GM19035 (cell line): Measurements from ENCODE around the gene PALD1.
"Not testable (repeated sequence)": the region's sequence is repeated elsewhere in the genome, so short reads cannot be mapped to it uniquely, and the experiment has no call there.

Source experiments
- ATAC-seq: cut with Tn5 transposase; IDR thresholded peaks from one replicate; pipeline ENCODE4 v1.9.1; 2021; ENCODE audit not compliant: unreplicated experiment

The PALD1 gene

DNA sequence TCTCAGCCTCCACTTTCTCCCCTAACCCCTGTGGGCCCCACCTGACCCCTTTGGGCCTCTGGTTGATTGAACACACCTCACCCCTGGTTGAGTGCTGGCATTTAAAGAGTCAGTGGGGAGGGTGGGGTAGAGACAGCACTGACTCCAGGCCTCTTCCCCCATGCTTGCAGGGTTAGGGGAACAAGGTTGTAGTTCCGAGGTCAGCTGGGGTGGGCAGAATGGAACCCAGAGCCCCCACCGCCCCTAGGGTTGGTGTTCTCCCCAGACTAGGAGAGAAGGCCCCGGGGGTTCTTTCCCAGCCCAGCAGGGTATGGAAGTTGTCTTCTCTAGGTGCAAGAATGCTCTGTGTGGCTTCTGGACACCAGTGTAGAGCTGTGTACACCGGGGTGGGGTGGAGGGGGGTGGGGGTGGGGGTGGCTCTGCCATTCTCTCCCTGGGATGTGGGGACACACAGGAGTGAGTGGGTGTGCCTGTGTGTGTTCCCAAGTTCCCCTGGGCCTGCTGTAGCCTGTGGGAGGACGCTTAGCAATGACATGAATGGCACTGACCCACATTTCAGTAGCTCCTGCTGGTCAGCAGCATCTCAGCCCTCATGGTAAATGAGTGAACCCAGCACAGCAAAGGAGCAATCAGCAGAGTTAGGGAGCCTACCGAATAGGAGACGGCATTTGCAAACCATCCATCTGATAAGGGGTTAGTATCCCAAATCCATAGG is 90.4 kb downstream of the PALD1 start:
- no peak for ATAC-seq

DNA sequence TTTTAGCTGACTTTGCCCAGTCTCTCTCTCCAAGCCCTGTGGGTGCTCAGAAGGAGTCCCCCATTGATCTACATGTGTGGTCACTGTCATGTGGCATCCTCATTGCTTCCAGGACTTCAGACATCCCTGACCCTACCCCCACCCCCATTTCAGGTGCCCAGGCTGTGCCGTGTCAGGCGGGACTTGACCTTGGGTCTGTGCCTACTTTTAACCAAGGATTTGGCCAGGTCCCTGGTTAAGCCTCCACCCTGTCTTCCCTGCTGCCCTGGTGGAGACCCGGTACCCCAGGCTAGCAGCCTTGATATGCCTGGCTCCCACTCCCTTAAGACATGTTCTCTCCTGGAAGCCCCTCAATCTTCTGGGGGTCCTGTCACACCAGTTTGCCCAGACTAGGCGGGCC is 92.7 kb downstream of the PALD1 start:
- ATAC-seq: no peak

GRCh38 chr10:70571636-70572439 is 93.3 kb downstream of the PALD1 start:
- no peak for ATAC-seq

DNA sequence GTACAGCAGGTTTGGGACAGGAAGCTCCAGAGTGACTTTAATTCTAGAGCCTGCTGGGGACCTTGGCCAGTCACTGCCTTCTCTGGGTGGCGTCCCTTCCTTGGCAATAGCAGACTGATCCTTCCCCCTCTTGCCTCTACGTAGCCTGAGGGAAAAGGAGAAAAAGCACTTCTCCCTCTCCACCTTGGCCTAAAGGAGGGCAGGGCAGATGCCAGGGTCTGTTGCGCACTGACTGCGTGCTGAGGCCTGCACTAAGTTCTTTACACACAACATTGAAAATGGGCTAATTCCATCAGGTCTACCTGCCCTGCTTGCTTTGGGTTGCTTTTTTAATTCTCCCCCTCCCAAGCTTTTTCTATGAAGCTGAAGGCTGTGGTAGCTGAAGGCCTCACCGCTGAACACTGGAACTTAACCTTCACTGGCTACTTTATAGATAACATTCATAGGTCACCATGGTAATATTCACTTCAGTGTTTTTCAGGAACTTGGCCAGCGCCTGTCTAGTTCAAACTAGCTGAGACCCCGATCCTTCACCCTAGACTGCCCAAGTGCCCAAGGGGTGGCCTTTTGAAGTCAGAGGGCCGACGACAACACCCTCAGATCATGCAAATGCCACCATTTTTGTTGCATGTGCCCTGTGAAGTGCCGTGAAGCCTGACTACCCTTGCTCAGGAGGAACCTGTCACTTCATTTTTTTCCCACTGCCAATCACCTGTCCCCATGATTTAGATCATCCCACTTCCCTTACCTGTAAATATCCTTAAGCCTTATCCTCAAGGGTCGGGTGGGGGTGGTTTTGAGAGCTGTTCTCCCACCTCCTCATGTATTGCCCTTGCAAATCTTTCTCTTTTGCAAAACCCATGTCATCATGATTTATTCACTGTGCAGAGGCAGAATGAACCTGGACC is 95.3 kb downstream of the PALD1 start:
- no peak for ATAC-seq

DNA sequence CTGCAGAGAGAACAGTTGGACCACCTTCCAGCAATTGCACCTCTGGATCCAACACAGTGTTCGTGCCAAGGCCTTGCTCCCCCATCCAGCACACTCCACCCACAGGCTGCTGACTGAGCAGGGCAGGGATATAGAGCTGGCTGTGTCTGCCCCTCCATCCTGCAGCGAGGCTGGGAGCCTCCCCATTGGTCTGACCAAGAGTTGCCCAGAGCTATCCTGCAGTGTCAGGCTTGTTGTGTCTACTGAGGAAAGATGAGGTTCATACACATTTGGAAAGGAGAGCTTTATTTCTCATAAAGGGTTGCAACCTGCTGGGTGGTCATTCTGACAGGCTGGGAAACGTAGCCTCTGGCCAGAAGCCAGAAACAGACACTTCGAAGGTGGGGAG is 96.9 kb downstream of the PALD1 start:
- no peak for ATAC-seq

GRCh38 chr10:70575874-70576802 is 97.6 kb downstream of the PALD1 start:
- peak; percentile 58 for ATAC-seq

DNA sequence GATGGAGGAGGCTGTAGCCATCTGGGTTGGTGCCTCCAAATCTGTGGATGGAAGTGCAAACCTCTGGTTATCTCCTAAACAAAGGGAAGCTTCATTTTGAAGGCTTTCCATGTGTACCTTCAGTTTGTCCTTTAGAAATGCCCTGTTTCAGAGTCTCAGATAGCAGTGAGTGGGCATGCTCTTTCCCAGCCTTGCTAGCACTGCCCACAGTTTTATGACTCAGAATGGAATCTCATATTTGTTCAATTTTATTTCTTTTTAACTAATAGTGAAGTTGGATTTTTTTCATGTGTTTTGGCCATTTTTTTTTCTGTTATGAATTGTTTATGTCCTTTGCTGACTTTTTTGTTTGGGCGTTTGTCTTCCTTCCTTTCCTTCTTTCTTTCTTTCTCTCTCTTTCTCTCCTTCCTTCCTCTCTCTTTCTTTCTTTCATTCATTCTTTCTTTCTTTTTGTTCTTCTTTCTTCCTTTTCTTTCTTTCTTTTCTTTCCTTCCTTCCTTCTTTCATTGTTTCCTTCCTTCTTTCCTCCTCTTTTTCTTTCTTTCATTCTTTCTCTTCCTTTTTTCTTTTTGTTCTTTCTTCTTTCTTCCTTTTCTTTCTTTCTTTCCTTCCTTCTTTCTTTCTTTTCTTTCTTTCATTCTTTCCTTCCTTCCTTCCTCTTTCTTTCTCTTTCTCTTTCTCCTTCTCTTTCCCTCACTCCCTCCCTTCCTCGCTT is 98.4 kb downstream of the PALD1 start:
- no peak for ATAC-seq

DNA sequence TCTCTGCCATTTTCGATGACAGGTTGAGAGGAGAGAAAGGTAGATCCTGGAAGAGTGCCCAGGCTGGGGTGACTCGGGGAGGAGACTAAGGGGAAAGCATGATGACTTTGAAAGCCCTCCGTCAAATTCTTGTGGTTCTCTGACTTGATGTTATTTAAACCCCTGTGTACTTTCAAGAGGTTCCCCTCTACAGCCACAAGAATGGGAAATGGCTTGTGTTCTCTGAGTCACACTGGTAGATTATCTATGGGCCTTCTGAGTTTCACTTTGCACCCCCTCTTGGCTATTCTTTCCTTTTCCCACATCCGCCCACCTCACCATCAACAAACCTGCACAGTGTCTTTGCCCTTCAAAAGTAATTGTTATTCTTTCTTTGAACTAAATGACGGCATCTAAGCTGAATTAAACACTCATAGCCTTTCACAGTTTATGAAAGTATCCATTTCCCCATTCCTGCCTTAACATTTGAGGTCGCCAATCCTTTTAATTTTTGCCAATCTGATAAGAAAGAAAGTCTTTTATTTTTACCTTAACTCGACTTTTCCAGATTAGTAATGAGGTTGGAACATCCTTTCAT is 99.9 kb downstream of the PALD1 start:
- ATAC-seq: peak; percentile 54

- ATAC-seq: no peak
Observed at GRCh38 chr10:70579234-70580002, 100.9 kb downstream of the PALD1 start.

DNA sequence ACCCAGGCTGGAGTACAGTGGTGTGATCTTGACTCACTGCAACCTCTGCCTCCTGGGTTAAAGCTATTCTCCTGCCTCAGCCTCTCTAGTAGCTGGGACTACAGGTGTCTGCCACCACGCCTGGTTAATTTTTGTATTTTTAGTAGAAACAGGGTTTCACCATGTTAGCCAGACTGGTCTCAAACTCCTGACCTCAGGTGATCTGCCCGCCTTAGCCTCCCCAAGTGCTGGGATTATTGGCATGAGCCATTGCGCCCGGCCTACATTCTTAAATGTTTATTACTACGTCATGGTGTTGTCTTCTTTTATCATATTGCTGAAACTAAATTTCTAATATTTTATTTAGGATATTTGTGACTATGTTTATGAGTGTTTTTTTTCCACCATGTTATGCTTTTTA is 102.6 kb downstream of the PALD1 start:
- ATAC-seq: not testable (repeated sequence)

DNA sequence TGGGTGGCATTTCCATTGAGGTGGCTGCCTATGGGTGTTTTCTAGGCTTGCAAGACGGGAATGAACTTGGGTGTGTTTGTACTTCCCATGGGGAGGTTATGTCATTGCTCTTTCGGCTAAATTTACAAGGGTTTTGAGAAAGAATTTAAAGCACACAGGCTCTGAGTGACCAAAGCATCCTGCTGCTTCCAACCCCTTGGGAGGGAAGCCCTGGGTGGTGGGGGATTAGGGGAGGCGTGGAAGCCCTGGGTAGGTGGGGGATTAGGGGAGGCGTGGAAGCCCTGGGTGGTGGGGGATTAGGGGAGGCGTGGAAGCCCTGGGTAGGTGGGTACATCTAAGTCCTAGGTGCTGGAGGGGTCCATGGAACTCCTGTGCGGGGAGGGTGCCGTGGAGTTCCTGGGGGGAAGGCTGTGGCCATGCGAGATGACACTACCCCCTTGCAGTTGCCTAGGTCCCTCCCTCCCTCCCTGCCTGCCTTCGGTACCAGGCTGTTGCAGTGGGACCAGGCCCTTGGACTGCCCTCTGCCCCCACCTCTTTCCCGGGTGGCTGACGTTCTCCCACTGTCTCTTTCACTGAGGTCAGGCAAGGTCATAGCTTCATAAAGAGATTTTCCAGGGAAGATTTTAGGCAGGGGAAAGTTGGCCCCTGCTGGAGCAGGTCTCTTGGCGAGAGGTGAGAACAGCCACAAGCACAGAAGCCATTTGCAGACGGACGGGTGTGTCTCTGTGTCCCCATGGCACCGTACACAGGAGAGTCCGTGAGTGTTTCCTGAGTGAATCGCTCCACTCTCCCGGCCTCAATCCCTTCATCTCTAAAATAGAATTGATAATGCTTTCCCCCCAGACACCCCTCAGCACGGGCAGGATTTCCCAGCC is 104.5 kb downstream of the PALD1 start:
- ATAC-seq: no peak

GRCh38 chr10:70583669-70584037 is 105.1 kb downstream of the PALD1 start:
- ATAC-seq: no peak

DNA sequence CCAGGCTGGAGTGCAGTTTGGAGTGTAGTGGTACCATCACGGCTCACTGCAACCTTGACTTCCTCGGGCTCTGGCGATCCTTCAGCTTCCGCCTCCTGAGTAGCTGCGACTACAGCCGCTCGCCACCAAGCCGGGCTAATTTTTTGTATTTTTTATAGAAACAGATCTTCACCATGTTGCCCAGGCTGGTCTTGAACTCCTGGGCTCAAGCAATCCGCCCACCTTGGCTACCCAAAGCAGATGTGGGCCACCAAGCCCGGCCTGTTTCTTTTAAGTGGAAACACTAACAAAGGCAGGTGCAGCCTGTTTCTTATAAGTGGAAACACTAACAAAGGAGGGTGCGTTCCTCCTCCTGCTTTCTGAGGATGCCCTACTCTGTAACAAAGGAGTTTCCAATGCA is 105.8 kb downstream of the PALD1 start:
- ATAC-seq: no peak

DNA sequence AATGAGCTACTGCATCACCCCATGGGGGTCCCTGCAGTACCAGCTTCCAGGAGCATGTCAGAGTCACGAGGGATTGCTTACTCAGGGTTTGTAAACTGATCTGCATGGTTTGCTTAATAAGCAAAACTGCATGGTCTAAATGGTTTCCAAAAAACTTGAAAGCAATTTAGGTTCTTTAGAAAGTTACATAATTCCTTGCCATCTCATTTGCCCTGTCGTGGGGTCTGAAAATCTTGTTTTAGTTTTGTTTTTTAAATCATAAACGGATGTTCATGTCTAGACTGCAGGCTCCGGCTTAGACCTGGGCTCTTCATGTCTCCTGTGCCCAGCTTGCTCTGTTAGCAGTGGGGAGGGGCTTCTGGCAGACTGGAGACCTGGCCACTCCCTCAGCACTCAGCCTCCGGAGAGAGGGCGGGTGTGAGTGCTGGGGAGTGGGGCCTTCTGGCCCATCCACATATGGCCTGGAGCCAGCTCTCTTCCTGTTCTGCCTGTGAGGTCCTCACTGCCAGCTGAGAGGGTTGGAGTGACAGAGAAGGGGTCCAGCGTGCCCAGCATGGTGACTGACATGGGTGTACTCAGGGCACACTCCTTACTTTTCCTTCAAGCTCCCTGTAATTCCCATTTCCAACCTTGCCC is 106.5 kb downstream of the PALD1 start:
- ATAC-seq: no peak

- ATAC-seq: no peak
Observed at GRCh38 chr10:70585578-70586169, 107.1 kb downstream of the PALD1 start.

GRCh38 chr10:70586348-70586930 is 107.9 kb downstream of the PALD1 start:
- ATAC-seq: no peak
